AG09309 (cell line): ENCODE data around the gene MON1B.
"Not testable (repeated sequence)": the region's sequence is repeated elsewhere in the genome, so short reads cannot be mapped to it uniquely, and the experiment has no call there.

Source experiments
- DNase-seq: peaks from one replicate; pipeline ENCODE4 v3.0.0-alpha.2; 2010; ENCODE audit warnings: low read depth
- H3K4me3 ChIP-seq: 2 replicates; pipeline ENCODE4 v1.5.1; 2011; ENCODE audit warnings: mild to moderate bottlenecking, low read depth, low read length, moderate library complexity; ENCODE audit not compliant: control insufficient read depth
- CTCF ChIP-seq: IDR thresholded peaks from 2 replicates; pipeline ENCODE4 v1.5.1; 2011; ENCODE audit warnings: mild to moderate bottlenecking, low read depth, low read length, inconsistent platforms; ENCODE audit not compliant: insufficient read depth, control insufficient read depth; ENCODE audit errors: missing control alignments

The MON1B gene

GRCh38 chr16:77190478-77191258, at the start of gene MON1B:
MON1B (plus strand) TSS chr16:77191190; CDS start chr16:77191486, 296 bp downstream.
- peak; percentile 94 for DNase-seq
- peak within 1 kb of the TSS; percentile 86 for H3K4me3 ChIP-seq
- peak; percentile 7 for TF ChIP-seq CTCF

GRCh38 chr16:77143364-77143763, 47.6 kb upstream of the MON1B start:
- no peak overlapping the region for H3K4me3 ChIP-seq
- no peak for TF ChIP-seq CTCF
- no peak for DNase-seq

DNA sequence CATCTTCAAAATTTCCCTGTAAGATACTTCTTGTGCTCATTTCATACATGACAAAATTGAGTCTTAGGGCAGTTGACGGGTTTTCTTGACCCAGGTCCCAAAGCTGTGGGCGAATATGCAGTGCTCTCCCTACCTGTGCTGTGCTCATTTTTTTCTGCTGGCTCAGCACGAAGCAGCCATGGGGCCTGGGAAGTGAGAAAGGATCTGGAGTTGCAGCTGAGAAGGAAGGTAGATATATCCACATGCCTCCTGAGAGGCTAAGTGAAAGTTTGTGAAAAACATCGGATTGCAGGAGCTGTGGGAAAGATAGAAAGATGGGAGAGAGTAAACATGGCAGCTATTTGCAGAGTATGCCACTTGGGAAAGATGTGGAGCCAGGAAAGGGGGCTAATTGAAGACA, 42.9 kb upstream of the MON1B start:
- no peak overlapping the region for H3K4me3 ChIP-seq
- DNase-seq: no peak
- no peak for TF ChIP-seq CTCF

GRCh38 chr16:77157346-77158058, 33.5 kb upstream of the MON1B start:
- TF ChIP-seq CTCF: no peak
- H3K4me3 ChIP-seq: no peak overlapping the region
- no peak for DNase-seq

DNA sequence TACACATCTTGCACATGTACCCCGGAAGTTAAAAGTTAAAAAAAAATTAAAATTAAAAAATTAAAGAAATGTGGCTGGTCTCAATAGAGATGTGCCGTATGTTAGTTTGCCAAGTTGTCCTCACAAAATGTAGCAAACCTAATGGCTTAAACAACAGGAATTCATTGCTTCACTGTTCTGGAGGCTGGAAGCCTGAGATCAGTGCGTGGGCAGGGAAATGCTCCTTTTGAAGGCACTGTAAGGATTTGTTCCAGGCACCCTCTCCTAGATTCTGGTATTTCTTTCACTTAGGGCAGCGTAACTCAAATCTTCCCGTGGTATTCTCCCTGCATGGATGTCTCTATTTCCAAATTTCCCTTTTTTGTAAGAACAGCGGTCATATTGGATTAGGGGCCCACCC, 32.7 kb upstream of the MON1B start:
- H3K4me3 ChIP-seq: no peak overlapping the region
- DNase-seq: no peak
- TF ChIP-seq CTCF: no peak

GRCh38 chr16:77165006-77165405, 26.0 kb upstream of the MON1B start:
- DNase-seq: no peak
- no peak overlapping the region for H3K4me3 ChIP-seq
- no peak for TF ChIP-seq CTCF

GRCh38 chr16:77165536-77166236, 25.3 kb upstream of the MON1B start:
- DNase-seq, H3K4me3 ChIP-seq: not testable (repeated sequence)
